NB4 (cell line): ENCODE results near the gene STUM.
"Not testable (repeated sequence)": the region's sequence is repeated elsewhere in the genome, so short reads cannot be mapped to it uniquely, and the experiment has no call there.

Experiments used
- DNase-seq: peaks from one replicate; pipeline ENCODE4 v3.0.0; 2010; ENCODE audit warnings: low read depth
- H3K4me3 ChIP-seq: one replicate; pipeline ENCODE4 v1.5.1; 2011; ENCODE audit warnings: mild to moderate bottlenecking, low read depth, low read length, moderate library complexity
- CTCF ChIP-seq: IDR thresholded peaks from one replicate; pipeline ENCODE4 v1.5.1; 2012; ENCODE audit warnings: low read depth, low read length
- MAX ChIP-seq: IDR thresholded peaks from 2 replicates; pipeline ENCODE4 v1.6.1; 2011; ENCODE audit warnings: low read depth, low read length
- MYC ChIP-seq: IDR thresholded peaks from 2 replicates; pipeline ENCODE4 v1.6.1; 2011; ENCODE audit warnings: low read depth, low read length
- POLR2A ChIP-seq: IDR thresholded peaks from 2 replicates; pipeline ENCODE4 v1.6.1; 2011; ENCODE audit warnings: mild to moderate bottlenecking; ENCODE audit not compliant: insufficient read length; ENCODE audit errors: extremely low read depth

Gene STUM

GRCh38 chr1:226635456-226635941, 86.9 kb downstream of the STUM start:
- no peak for DNase-seq
- TF ChIP-seq POLR2A (no peak), MYC (no peak)
- H3K4me3 ChIP-seq, result no peak overlapping the region

GRCh38 chr1:226636847-226637096, 88.2 kb downstream of the STUM start:
- H3K4me3 ChIP-seq, result no peak overlapping the region
- TF ChIP-seq MAX, result no peak
- TF ChIP-seq CTCF, result no peak
- TF ChIP-seq MYC, result no peak
- no peak for TF ChIP-seq POLR2A
- no peak for DNase-seq

GRCh38 chr1:226637147-226637935, 88.8 kb downstream of the STUM start:
- TF ChIP-seq MAX, result no peak
- no peak for TF ChIP-seq MYC
- no peak for TF ChIP-seq CTCF
- TF ChIP-seq POLR2A, result no peak
- DNase-seq, result no peak
- H3K4me3 ChIP-seq, result no peak overlapping the region

GRCh38 chr1:226638001-226638601, 89.5 kb downstream of the STUM start:
- no peak for DNase-seq
- TF ChIP-seq POLR2A, result no peak
- no peak for TF ChIP-seq MAX
- no peak for TF ChIP-seq CTCF
- TF ChIP-seq MYC, result no peak
- H3K4me3 ChIP-seq, result no peak overlapping the region

GRCh38 chr1:226638608-226639007, 90.0 kb downstream of the STUM start:
- no peak overlapping the region for H3K4me3 ChIP-seq
- no peak for TF ChIP-seq CTCF
- TF ChIP-seq POLR2A, result no peak
- no peak for TF ChIP-seq MYC
- TF ChIP-seq MAX, result no peak

GRCh38 chr1:226639206-226639605, 90.6 kb downstream of the STUM start:
- not testable (repeated sequence) for DNase-seq

More at GRCh38 chr1:226638608-226639007, 90.0 kb downstream of the STUM start:
- no peak for DNase-seq

GRCh38 chr1:226639631-226640061, 91.1 kb downstream of the STUM start:
- H3K4me3 ChIP-seq, result no peak overlapping the region
- no peak for TF ChIP-seq CTCF
- TF ChIP-seq MYC, result no peak
- TF ChIP-seq POLR2A, result no peak
- TF ChIP-seq MAX, result no peak
- no peak for DNase-seq

More at GRCh38 chr1:226639206-226639605, 90.6 kb downstream of the STUM start:
- not testable (repeated sequence) for H3K4me3 ChIP-seq
